Breast epithelium (tissue), 3 donors: Measurements from ENCODE around the gene CTCF.

Source experiments
- CTCF ChIP-seq, 3 donors: fragments of 450-650 bp; IDR thresholded peaks; one replicate each; pipeline ENCODE4 v1.5.1; 2016 to 2017; ENCODE audit warnings: antibody characterized with exemption in 3 of 3, mild to moderate bottlenecking in 3 of 3, moderate library complexity in 3 of 3
- POLR2A ChIP-seq: fragments of 450-650 bp; IDR thresholded peaks from one replicate; pipeline ENCODE4 v1.6.1; 2016; ENCODE audit warnings: antibody characterized with exemption, mild to moderate bottlenecking, moderate library complexity
- POLR2AphosphoS5 ChIP-seq, 3 donors: sonication (generic); formaldehyde crosslinking; IDR thresholded peaks; one replicate each; pipeline ENCODE4 v1.6.1; 2017; ENCODE audit warnings: antibody characterized with exemption in 3 of 3

DNA sequence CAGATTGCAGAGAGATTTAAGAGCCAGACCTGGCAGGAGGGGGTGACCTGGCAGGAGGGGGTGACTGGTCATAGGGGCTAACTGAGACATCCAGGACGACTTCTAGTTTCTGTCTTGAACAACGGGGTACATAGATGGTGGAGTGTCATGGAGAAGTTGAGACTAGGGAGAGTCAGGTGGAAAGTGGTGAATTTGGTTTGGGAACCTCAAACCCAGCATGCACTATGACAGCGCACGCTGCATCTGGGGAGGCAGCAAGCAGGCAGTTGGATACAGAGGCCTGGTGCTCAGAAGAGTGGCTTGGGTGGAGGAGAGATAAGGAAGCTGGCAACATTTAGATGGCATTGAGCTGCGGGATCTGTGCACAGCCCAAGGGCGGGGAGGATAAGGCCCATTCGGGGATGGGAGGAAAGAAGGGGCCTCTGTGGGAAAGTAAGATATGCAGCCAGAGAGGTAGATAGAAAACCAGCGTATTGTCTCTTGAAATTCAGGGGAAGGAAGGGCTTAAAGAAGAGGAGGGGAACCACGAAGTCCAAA lies 29.2 kb upstream of the CTCF start:
- no peak for TF ChIP-seq POLR2AphosphoS5 (IDR thresholded peaks at IDR 0.05)
- no peak for TF ChIP-seq POLR2A
- no peak for TF ChIP-seq CTCF (IDR thresholded peaks at IDR 0.05)
